ENCODE measurements around the gene AKAP13. TPM values are rescaled to one million over a fixed set of nuclear protein-coding genes. Genes with fewer than 3 reads are reported as not detected.

Gene AKAP13
- total and polyA plus RNA-seq, 2 of the 13 experiments (the other 11 are each of a cell fraction or from before 2014, with no cell fraction given), result 6.7 to 27.1 TPM

DNA sequence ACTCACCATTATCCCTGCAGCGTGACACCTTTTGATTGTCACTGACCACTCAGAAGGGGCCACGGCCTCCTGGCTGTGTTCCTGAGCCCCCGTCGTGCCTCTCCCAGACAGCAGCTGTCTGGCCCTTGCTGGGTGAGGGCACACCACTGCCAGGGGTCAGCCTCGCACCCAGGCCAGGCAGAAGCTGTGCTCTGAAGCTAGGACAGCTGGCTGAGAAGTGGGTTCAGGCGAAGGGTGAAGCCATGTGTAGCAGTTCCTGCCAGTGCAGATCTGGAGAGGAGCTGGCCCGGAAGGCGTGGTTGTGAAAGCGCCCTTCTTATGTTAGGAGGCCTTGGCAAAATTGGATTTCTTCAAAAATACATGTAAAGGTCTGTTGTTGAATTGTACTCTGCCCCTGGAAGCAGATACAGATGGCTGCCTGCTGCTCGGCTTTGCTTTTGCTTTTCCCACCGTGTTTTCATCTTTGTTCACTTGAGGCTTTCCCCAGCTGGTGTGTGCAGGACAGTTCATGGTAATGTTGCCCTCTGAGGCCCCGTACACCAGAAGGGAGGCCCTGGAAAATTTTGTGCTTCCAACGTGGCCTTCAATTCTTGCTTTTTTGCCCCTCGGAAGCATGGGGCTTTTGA, 365.2 kb downstream of the AKAP13 start:
- 89% methylated on average over 14 of the region's 14 CpGs for WGBS (ENCODE audit: low lambda C conversion rate)

DNA sequence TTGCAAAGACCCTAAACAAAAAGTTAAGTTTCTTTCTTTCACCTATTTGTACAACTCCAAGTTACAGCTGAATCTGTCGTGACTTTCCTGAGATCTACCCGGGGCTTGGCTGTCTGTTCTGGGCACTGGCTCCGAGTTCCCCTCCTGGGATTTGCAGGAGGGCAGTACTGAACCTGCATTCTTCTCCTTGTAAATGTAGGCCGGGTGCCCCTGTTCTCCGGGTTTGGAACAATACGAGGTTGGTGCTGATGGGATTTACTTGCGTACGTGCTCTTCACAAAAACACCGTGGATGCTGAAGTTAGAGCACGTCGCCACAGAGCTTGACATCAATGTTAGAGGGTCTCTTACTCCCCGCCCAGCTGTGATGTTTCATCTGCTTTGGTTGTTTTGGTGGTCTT, 366.2 kb downstream of the AKAP13 start:
- POLR2A ChIA-PET, result no interaction called here
- CTCF ChIA-PET (ENCODE audit: low intra/inter-chr PET ratio, low total read pairs), result no interaction called here

More for the DNA sequence above, 365.2 kb downstream of the AKAP13 start:
- no peak overlapping the region for H3K4me2 ChIP-seq (ENCODE audit: low read depth, low read length)
- DNase-seq (ENCODE audit: low spot score) (no peak), ATAC-seq (no peak), FAIRE-seq (no peak)
- no peak overlapping the region for H3K4me3 ChIP-seq (replicated peaks in 1 of 3; ENCODE audit: insufficient read depth in 1 of 3, low read depth in 2 of 3, low read length in 3 of 3)
- no peaks in the 10 kb centered on the region for H3K27me3 ChIP-seq (ENCODE audit: control insufficient read depth in 1 of 2, insufficient read depth in 2 of 2, low read length in 2 of 2)
- intact Hi-C loops (cut with micrococcal nuclease; ENCODE audit: unreplicated experiment) (no loop called here), in situ Hi-C loops (cut with HindIII; ENCODE audit: extremely low pct_ligation_motif_present, low pct_unique_long_range_greater_than_20kb) (no loop called here)
- no peak overlapping the region for H3K9ac ChIP-seq (ENCODE audit: insufficient read depth, low read depth, low read length)
- no TSS peak for BruUV-seq (replicated peaks)
- peak; percentile 46 for TF ChIP-seq AGO2 (optimal IDR thresholded peaks at IDR 0.05; ENCODE audit: low read depth, low read length)
- TF ChIP-seq, protein P1, sequence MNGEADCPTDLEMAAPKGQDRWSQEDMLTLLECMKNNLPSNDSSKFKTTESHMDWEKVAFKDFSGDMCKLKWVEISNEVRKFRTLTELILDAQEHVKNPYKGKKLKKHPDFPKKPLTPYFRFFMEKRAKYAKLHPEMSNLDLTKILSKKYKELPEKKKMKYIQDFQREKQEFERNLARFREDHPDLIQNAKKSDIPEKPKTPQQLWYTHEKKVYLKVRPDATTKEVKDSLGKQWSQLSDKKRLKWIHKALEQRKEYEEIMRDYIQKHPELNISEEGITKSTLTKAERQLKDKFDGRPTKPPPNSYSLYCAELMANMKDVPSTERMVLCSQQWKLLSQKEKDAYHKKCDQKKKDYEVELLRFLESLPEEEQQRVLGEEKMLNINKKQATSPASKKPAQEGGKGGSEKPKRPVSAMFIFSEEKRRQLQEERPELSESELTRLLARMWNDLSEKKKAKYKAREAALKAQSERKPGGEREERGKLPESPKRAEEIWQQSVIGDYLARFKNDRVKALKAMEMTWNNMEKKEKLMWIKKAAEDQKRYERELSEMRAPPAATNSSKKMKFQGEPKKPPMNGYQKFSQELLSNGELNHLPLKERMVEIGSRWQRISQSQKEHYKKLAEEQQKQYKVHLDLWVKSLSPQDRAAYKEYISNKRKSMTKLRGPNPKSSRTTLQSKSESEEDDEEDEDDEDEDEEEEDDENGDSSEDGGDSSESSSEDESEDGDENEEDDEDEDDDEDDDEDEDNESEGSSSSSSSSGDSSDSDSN (CRISPR knock-in tag; IDR thresholded peaks at IDR 0.05), result no peak
- H3K27ac ChIP-seq (ENCODE audit: extremely low read length, insufficient read depth, low read length), result no peak overlapping the region
- no peaks in the 10 kb centered on the region for H3K9me3 ChIP-seq (ENCODE audit: low read length)
- H3K79me2 ChIP-seq (ENCODE audit: insufficient read depth, low read length), result no peaks in the 10 kb centered on the region
- H3K36me3 ChIP-seq (replicated peaks in 1 of 2; ENCODE audit: control insufficient read depth in 1 of 2, insufficient read depth in 2 of 2, low read length in 2 of 2), result peaks cover 15 to 52% of the 10 kb centered on the region in 2 experiments
- H3K4me1 ChIP-seq (ENCODE audit: insufficient read depth, low read length), result no peaks in the 10 kb centered on the region
- ChIA-PET POLR2A (no interaction called here), CTCF (ENCODE audit: low intra/inter-chr PET ratio, low total read pairs) (no interaction called here)
- H4K20me1 ChIP-seq (ENCODE audit: insufficient read depth, low read length), result no peaks in the 10 kb centered on the region
- no peak overlapping the region for H2AFZ ChIP-seq (ENCODE audit: low read length)

More for the DNA sequence above, 366.2 kb downstream of the AKAP13 start:
- H3K9ac ChIP-seq (ENCODE audit: insufficient read depth, low read depth, low read length), result no peak overlapping the region
- no peak overlapping the region for H2AFZ ChIP-seq (ENCODE audit: low read length)
- in situ Hi-C loops (cut with HindIII; ENCODE audit: extremely low pct_ligation_motif_present, low pct_unique_long_range_greater_than_20kb) (no loop called here), intact Hi-C loops (cut with micrococcal nuclease; ENCODE audit: unreplicated experiment) (no loop called here)
- H4K20me1 ChIP-seq (ENCODE audit: insufficient read depth, low read length), result no peaks in the 10 kb centered on the region
- peaks cover 10 to 44% of the 10 kb centered on the region in 2 experiments for H3K36me3 ChIP-seq (replicated peaks in 1 of 2; ENCODE audit: control insufficient read depth in 1 of 2, insufficient read depth in 2 of 2, low read length in 2 of 2)
- BruUV-seq (replicated peaks), result no TSS peak
- no peak for FAIRE-seq
- TF ChIP-seq, protein P2, sequence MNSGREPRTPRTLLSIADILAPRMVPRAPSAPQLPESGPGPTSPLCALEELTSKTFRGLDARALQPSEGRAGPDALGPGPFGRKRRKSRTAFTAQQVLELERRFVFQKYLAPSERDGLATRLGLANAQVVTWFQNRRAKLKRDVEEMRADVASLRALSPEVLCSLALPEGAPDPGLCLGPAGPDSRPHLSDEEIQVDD (CRISPR knock-in tag; IDR thresholded peaks at IDR 0.05; ENCODE audit: borderline replicate concordance), result no peak
- H3K9me3 ChIP-seq (ENCODE audit: low read length), result no peaks in the 10 kb centered on the region
- H3K27me3 ChIP-seq (ENCODE audit: control insufficient read depth in 1 of 2, insufficient read depth in 2 of 2, low read length in 2 of 2), result no peaks in the 10 kb centered on the region
- WGBS (ENCODE audit: low lambda C conversion rate), result 99% methylated on average over 12 of the region's 12 CpGs
- DNase-seq (ENCODE audit: low spot score), result no peak
- H3K27ac ChIP-seq (ENCODE audit: extremely low read length, insufficient read depth, low read length), result no peak overlapping the region
- no peaks in the 10 kb centered on the region for H3K79me2 ChIP-seq (ENCODE audit: insufficient read depth, low read length)
- no peak for ATAC-seq
- no peak overlapping the region for H3K4me2 ChIP-seq (ENCODE audit: low read depth, low read length)
- no peak overlapping the region for H3K4me3 ChIP-seq (replicated peaks in 1 of 3; ENCODE audit: insufficient read depth in 1 of 3, low read depth in 2 of 3, low read length in 3 of 3)
- H3K4me1 ChIP-seq (ENCODE audit: insufficient read depth, low read length), result no peaks in the 10 kb centered on the region
